ENCODE results near the gene SNCG.
"Not testable (repeated sequence)": the region's sequence is repeated elsewhere in the genome, so short reads cannot be mapped to it uniquely, and the experiment has no call there.

SNCG gene

DNA sequence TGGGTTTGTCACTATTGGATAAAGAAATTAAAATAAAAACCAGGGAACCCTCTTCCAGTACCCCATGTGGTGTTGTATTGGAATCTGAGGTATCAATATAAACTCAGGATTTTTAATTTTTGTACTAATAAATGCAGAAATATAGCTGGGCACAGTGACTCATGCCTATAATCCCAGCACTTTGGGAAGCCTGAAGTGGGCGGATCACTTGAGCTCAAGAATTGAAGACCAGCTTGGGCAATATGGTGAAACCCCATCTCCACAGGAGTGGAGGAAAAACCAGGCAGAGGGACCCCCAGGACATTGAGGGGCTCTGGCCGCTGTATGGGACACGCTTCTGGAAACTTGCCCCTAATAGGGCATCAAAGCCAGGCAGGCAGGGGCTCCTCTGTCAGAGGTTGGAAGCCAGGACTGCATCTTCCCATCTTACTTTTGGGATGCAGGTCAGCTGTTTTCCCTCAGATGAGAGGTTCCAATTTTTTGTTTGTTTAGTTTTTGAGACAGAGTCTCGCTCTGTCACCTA, 21.0 kb downstream of the SNCG start:
- DNase-seq: no peak

DNA sequence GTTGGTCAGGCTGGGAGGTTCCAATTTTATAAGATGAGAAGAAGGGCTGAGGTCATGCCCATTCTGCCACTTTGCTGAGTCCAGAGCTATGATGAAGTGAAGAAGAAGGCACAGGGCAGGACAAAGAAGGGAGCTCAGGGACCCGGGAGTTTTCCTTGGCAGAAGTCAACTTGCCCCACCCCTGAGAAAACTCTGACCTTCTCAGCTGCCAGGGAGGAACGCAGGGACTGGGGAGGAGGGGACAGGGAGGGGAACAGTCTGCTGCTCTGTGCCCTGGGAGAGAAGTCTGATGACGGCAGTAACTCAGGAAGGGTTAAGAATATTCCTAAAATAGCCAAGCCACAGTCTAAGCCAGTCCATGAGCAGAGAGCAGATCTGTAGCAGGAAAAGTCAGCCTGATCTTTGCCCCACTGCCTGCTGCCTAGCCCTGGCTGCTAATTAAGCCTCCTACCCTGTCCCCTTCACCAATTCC, 21.6 kb downstream of the SNCG start:
- peak in 1 of 14 donors; percentile 20 for DNase-seq

DNA sequence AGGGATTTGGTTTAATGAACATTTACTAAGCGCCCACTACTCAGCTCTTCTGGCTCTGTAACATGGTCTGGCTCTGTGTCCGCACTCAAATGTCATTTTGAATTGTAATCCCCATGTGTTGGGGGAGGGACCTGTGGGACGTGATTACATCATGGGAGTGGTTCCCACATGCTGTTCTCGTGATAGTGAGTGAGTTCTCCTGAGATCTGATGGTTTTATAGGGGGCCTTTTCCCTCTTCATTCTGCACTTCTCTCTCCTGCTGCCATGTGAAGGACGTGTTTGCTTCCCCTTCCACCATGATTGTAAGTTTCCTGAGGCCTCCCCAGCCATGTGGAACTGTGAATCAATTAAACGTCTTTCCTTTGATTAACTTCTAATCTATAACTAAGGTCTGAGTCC, 22.6 kb downstream of the SNCG start:
- DNase-seq: not testable (repeated sequence)

DNA sequence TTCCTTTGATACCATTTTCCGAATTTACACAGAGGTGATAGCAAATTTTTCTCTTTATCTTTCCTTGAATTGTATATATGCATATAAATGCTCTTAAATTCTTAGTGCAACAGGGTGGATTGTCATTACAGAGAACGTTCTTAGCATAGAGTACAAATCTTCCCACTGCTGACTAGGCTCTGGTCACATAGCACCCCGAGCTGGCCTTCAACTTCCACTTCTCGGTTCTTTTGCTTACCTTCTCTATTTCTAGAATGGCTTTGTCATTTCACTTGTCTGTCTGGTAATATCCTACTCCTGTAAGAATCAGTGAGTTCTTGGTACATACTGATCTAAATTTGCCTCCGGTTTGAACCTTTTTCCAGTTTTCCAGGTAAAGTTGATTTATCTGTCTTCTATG, 23.3 kb downstream of the SNCG start:
- no peak for DNase-seq

DNA sequence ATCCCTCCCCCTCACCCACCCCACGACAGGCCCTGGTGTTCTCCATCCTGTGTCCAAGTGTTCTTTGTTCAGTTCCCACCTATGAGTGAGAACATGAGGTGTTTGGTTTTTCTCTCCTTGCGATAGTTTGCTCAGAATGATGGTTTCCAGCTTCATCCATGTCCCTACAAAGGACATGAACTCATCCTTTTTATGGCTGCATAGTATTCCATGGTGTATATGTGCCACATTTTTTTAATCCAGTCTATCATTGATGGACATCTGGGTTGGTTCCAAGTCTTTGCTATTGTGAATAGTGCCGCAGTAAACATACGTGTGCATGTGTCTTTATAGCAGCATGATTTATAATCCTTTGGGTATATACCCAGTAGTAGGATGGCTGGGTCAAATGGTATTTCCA, 26.1 kb downstream of the SNCG start:
- not testable (repeated sequence) for DNase-seq

DNA sequence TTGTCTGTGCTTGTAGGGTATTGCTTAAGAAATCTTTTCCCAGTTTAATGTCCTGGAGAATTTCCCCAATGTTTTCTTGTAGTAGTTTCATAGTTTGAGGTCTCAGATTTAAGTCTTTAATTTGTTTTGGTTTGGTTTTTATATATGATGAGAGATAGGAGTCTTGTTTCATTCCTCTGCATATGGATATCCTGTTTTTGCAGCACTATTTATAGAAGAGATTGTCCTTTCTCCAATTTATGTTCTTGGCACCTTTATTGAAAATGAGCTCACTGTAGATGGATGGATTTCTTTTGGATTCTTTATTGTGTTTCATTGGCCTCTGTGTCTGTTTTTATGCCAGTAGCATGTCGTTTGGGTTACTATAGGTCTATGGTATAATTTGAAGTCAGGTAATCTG, 30.1 kb downstream of the SNCG start:
- DNase-seq: no peak

DNA sequence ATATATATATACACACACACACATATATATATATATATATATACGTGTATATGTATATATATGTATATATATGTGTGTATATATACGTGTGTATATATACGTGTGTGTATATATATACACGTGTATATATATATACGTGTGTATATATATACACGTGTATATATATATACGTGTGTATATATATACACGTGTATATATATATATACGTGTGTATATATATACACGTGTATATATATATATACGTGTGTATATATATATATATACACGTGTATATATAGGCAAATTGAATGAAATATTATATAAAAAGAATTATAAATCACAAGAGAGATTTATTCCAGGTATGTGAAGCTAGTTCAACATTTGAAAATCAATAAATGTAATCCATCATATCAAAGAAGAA, 33.0 kb downstream of the SNCG start:
- DNase-seq: not testable (repeated sequence)

DNA sequence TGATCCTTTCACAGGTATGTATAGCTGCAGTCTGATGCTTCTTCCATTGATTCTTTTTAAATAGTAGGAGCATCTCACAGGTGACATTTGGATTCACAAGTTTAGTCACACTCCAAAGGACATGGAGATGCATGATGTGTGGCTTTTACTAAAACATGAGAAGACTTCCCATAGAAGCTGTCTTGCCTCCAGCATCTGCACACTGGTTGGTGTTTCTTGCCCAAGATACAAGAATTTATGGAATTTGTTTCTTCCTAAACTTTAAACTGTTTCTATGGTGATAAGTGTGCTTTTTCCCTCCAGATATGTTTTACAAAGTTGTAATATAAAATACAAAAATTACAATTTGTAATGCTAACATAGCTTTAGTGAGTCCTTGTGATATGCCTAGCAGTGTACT, 34.1 kb downstream of the SNCG start:
- no peak for DNase-seq

DNA sequence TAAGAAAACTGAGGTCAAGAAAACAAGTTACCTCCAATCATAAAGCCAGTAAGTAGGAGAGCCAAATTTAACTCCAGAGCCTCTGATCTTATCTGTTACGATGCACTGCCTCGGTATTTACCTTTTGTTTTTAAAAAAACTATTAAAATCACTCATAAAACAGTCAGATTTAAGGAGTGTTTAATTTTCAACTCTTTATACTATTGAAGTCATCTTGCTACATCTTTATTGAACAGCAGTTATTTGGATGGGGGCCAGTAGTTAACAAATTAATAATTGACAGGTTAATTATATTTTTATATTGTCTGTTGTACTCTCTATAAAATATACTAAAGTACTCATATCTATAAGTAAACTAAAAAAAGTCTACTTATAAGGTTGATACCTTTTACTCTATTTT, 34.5 kb downstream of the SNCG start:
- DNase-seq: no peak

DNA sequence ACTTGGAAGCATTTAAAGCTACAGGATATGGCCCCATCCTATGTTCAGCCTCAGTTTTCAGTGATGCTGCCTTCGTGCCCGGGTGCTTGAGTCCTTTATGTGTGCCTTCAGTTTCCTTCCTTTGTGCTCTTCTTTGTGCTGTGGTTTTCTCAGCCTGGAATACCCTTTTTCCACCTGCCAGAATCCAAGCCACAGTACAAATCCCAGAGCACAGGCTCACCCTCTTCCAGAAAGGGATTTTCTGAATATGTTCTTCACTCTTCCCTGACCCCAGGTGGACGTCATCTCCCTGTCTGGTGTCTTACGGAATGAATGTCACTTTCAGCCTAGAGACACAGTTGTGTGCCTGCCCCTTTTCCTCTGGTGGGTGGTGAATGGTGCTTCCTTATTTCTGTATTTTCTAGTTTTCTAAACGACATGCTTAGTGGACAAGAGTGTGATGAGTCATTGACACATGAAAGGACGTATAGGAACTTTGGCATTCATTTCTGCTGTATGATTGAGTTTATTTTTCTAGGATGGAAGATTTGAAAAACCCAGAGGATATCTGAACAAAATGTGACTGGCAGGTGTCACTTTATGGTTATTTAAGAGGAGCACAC, 41.5 kb downstream of the SNCG start:
- DNase-seq: not testable (repeated sequence)

DNA sequence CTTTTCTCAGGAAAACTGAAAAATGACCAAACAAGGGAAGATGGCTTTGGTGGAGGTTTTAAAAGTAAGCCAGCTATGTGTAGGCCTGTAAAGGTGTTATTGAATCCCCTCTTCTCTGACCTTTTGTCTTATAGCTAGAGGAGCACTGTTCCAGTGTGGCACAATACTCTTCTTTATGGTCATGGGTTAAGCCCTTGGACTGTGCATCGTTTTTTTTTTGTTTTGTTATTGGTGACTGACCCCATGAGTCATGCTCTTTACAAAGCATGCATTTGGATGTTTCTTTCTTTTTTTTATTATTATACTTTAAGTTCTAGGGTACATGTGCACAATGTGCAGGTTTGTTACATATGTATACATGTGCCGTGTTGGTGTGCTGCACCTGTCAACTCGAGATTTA, 42.1 kb downstream of the SNCG start:
- no peak for DNase-seq

DNA sequence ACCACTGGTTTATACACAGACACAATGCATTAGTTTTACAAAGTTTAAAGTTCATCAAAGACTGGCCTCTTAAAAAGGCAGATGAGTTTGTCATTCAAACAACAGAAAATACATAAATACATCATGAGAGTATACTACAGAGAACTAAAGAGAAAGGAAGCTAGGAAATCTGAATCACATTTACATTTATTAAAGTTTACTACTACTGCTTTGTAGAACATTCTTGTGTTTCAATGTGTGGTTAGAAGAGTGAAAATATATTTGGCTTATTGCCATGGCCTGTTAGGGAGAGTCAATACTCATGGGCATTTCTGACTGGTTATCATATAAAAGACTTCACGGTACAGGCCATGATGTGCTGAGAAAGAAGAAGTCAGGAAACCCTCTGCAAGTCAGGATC, 48.7 kb downstream of the SNCG start:
- not testable (repeated sequence) for DNase-seq

DNA sequence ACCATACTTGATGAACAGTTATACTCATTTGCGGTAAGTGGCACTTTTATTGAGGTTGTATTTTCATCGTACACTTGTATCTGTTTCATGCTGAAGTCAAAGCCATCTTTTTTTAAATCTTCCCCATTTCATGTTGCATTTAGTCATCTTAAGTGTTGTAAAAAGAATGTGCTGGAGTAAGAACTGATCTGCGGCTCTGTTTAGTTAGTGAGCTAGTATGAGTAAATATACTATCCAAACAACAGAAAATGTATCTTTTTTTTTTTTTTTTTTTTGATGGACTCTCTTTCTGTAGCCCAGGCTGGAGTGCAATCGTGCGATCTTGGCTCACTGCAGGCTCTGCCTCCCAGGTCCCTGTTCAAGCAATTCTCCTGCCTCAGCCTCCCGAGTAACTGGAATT, 49.3 kb downstream of the SNCG start:
- DNase-seq: not testable (repeated sequence)

DNA sequence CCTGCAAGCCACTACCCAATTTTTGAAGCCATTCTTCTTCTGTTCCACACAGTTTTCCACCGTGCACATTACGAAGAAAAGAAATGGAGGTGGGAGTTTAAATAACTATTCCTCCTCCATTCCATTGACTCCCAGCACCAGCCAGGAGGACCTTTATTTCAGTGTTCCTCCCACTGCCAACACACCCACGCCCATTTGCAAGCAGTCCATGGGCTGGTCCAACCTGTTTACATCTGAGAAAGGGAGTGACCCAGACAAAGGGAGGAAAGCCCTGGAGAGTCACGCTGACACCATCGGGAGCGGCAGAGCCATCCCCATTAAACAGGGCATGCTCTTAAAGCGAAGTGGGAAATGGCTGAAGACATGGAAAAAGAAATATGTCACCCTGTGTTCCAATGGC, 49.9 kb downstream of the SNCG start:
- DNase-seq: not testable (repeated sequence)

DNA sequence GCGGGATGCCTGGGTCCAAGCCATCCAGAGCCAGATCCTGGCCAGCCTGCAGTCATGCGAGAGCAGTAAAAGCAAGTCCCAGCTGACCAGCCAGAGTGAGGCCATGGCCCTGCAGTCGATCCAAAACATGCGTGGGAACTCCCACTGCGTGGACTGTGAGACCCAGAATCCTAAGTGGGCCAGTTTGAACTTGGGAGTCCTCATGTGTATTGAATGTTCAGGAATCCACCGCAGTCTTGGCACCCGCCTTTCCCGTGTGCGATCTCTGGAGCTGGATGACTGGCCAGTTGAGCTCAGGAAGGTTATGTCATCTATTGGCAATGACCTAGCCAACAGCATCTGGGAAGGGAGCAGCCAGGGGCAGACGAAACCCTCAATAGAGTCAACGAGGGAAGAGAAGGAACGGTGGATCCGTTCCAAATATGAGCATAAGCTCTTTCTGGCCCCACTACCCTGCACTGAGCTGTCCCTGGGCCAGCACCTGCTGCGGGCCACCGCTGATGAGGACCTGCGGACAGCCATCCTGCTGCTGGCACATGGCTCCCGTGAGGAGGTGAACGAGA, 50.8 kb downstream of the SNCG start:
- not testable (repeated sequence) for DNase-seq

Data from C1 segment of cervical spinal cord (tissue), 14 donors.